PFSK-1 (cell line): ENCODE results near the gene RREB1.

ENCODE experiments used
- FOXP2 ChIP-seq: optimal IDR thresholded peaks from 2 replicates; pipeline ENCODE3; 2011; ENCODE audit warnings: borderline replicate concordance, control low read depth, inconsistent platforms; ENCODE audit not compliant: insufficient read depth; ENCODE audit errors: extremely low read length, extremely low read depth
- POLR2AphosphoS5 ChIP-seq: IDR thresholded peaks from 2 replicates; pipeline ENCODE4 v1.6.1; 2012; ENCODE audit warnings: low read depth, mild to moderate bottlenecking, control low read depth, low read length, moderate library complexity
- REST ChIP-seq, 2 experiments: IDR thresholded peaks; 2 replicates each; pipeline versions ENCODE4 v1.6.1 to v1.8.0; 2011 to 2012; ENCODE audit warnings: low read depth in 2 of 2, low read length in 2 of 2, control low read depth in 1 of 2, inconsistent platforms in 1 of 2, mild to moderate bottlenecking in 1 of 2, moderate library complexity in 1 of 2; ENCODE audit not compliant: insufficient read depth in 1 of 2
- SIN3A ChIP-seq: IDR thresholded peaks from 2 replicates; pipeline ENCODE4 v1.6.1; 2012; ENCODE audit warnings: mild to moderate bottlenecking, low read length, moderate library complexity, borderline replicate concordance; ENCODE audit not compliant: insufficient read depth
- TAF1 ChIP-seq: IDR thresholded peaks from 2 replicates; pipeline ENCODE4 v1.6.1; 2012; ENCODE audit warnings: low read length, control low read depth, borderline replicate concordance; ENCODE audit not compliant: insufficient read depth

- TF ChIP-seq TAF1 (no peak), POLR2AphosphoS5 (no peak), REST (IDR thresholded peaks at IDR 0.05; ENCODE audit: insufficient read depth in 1 of 2, low read depth in 2 of 2, low read length in 2 of 2) (no peak), SIN3A (no peak), FOXP2 (no peak)
These were observed 154.2 kb downstream of the RREB1 start for GRCh38 chr6:7261852-7262461.
